ENCODE measurements around the gene SVIL.

- peak in 2 of 4 donors; percentile 3 to 54 for TF ChIP-seq POLR2AphosphoS5 (IDR thresholded peaks at IDR 0.05)
- TF ChIP-seq CTCF (IDR thresholded peaks at IDR 0.05): no peak
- no peak for TF ChIP-seq POLR2A (IDR thresholded peaks at IDR 0.05)
Measured at GRCh38 chr10:29555746-29556481, 78.9 kb downstream of the SVIL start.
